H1 (cell line): ENCODE measurements around the gene ASTN2.

Source experiments
- ATF3 ChIP-seq: IDR thresholded peaks from 2 replicates; pipeline ENCODE4 v1.6.1; 2011; ENCODE audit warnings: low read depth, mild to moderate bottlenecking, low read length; ENCODE audit not compliant: insufficient read depth
- BCL11A ChIP-seq, 2 experiments: IDR thresholded peaks; one replicate each; pipeline ENCODE4 v1.6.1; 2011; ENCODE audit warnings: low read depth in 2 of 2, low read length in 2 of 2, mild to moderate bottlenecking in 2 of 2
- CEBPB ChIP-seq: IDR thresholded peaks from 2 replicates; pipeline ENCODE4 v1.6.1; 2012; ENCODE audit warnings: low read depth, low read length
- CHD1 ChIP-seq: IDR thresholded peaks from 2 replicates; pipeline ENCODE4 v1.6.1; 2012; ENCODE audit warnings: low read depth, low read length, improper control_type of control experiment
- CTCF ChIP-seq, 3 experiments: IDR thresholded peaks; 1 replicate in 2 of 3; 2 replicates in 1 of 3; pipeline versions ENCODE4 v1.5.1 to v1.6.1; 2011; ENCODE audit warnings: low read length in 3 of 3, mild to moderate bottlenecking in 3 of 3, inconsistent platforms in 2 of 3, low read depth in 1 of 3, moderate library complexity in 1 of 3; ENCODE audit not compliant: insufficient read depth in 1 of 3; ENCODE audit errors: control extremely low read depth in 1 of 3
- GABPA ChIP-seq: IDR thresholded peaks from 2 replicates; pipeline ENCODE4 v1.6.1; 2011; ENCODE audit warnings: mild to moderate bottlenecking, low read length, moderate library complexity, borderline replicate concordance; ENCODE audit not compliant: insufficient read depth
- JUND ChIP-seq: IDR thresholded peaks from 2 replicates; pipeline ENCODE4 v1.6.1; 2011; ENCODE audit warnings: mild to moderate bottlenecking, improper control_type of control experiment, low read length
- ZNF274 ChIP-seq: IDR thresholded peaks from 2 replicates; pipeline ENCODE4 v1.7.0; 2012; ENCODE audit warnings: low read length, borderline replicate concordance; ENCODE audit errors: extremely low read depth

- TF ChIP-seq CTCF (IDR thresholded peaks at IDR 0.05; ENCODE audit: control extremely low read depth in 1 of 3, insufficient read depth in 1 of 3, low read depth in 1 of 3, low read length in 3 of 3) = no peak
- TF ChIP-seq GABPA = no peak
- TF ChIP-seq JUND = no peak
- TF ChIP-seq ZNF274 = no peak
- TF ChIP-seq CEBPB = no peak
- TF ChIP-seq BCL11A (IDR thresholded peaks at IDR 0.05; ENCODE audit: low read depth in 2 of 2, low read length in 2 of 2) = no peak
- TF ChIP-seq CHD1 = no peak
- TF ChIP-seq ATF3 = no peak
Observed at GRCh38 chr9:117273612-117274011, 141.2 kb downstream of the ASTN2 start.
